ENCODE results near the gene CEMIP. TPM values are rescaled to one million over a fixed set of nuclear protein-coding genes. Genes with fewer than 3 reads are reported as not detected.

The CEMIP gene
- total RNA-seq, 1 experiment from 2014 or later = 0.61 TPM

DNA sequence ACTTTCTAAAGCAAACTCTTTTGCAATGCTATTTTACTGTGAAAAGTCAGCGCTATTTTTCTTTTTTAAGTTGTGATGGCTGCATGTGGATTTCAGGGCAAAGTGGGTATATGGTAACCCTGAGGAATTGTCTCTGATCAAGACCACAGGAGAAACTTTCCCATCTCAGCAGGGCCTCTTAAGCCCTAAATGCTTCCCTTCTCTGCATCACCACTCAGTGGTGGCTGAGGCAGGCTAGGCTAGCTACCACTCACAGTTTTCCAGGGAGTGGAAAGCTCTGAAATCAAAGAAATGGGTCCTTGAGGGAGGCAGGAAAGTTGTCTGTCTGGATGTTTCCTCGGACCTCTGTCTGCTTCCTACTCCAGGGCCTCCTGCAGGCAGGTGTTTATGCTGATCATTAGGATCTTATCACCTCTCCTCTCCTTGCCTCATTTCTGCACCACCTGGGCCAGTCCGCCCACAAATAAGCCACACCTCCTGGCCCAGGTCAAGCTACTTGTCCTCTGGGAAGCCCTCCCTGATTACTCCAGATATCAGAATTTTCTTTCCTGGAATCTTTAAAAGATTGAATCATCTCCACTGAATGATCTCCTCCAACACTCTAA is 37.0 kb downstream of the CEMIP start:
- no TSS peak for BruUV-seq (replicated peaks)
- no peaks in the 10 kb centered on the region for H3F3A ChIP-seq (ENCODE audit: insufficient read depth, low read depth)
- DNase-seq = no peak
- H3K9me3 ChIP-seq (ENCODE audit: insufficient read depth, low read depth) = no peaks in the 10 kb centered on the region
- POLR2A ChIA-PET (ENCODE audit: unreplicated experiment) = no interaction called here
- CTCF ChIA-PET = no interaction called here
- H3K4me2 ChIP-seq = no peak overlapping the region
- intact Hi-C loops (cut with micrococcal nuclease; ENCODE audit: unreplicated experiment) = no loop called here
- no peak for TF ChIP-seq EZH2 (IDR thresholded peaks at IDR 0.05; ENCODE audit: low read depth)
- TF ChIP-seq, protein P1, sequence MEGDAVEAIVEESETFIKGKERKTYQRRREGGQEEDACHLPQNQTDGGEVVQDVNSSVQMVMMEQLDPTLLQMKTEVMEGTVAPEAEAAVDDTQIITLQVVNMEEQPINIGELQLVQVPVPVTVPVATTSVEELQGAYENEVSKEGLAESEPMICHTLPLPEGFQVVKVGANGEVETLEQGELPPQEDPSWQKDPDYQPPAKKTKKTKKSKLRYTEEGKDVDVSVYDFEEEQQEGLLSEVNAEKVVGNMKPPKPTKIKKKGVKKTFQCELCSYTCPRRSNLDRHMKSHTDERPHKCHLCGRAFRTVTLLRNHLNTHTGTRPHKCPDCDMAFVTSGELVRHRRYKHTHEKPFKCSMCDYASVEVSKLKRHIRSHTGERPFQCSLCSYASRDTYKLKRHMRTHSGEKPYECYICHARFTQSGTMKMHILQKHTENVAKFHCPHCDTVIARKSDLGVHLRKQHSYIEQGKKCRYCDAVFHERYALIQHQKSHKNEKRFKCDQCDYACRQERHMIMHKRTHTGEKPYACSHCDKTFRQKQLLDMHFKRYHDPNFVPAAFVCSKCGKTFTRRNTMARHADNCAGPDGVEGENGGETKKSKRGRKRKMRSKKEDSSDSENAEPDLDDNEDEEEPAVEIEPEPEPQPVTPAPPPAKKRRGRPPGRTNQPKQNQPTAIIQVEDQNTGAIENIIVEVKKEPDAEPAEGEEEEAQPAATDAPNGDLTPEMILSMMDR (conservative IDR thresholded peaks at IDR 0.05) = no peak
- no peaks in the 10 kb centered on the region for H3K79me2 ChIP-seq (ENCODE audit: low read depth)
- H3K4me3 ChIP-seq = no peak overlapping the region
- H3K9me2 ChIP-seq (ENCODE audit: insufficient read depth) = no peaks in the 10 kb centered on the region
- no peak overlapping the region for H2AFZ ChIP-seq
- no peaks in the 10 kb centered on the region for H3K36me3 ChIP-seq (ENCODE audit: low read depth)
- no peaks in the 10 kb centered on the region for H3K27me3 ChIP-seq (ENCODE audit: insufficient read depth, low read depth)
- H3K4me1 ChIP-seq (replicated peaks; ENCODE audit: insufficient read depth) = no peaks in the 10 kb centered on the region
- H3K27ac ChIP-seq = no peak overlapping the region
- H4K20me1 ChIP-seq (ENCODE audit: insufficient read depth) = no peaks in the 10 kb centered on the region

DNA sequence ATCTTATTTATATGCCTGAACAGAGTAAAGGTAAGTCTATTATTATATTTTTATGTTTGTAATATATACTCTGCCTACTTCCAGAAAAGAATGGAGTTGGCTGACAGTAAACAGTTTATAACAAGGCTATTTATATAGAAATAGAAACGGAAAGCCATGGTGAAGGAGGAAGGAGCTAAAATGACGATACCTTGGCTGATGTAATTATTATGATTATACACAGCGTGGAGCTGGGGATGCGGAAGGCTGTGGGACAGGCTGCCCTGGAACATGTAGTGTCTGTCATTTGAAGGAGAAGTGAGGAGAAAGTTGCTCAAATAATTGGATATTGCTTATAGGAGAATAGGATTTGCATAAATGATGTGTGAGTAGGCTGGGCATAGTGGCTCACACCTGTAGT is 37.8 kb downstream of the CEMIP start:
- ChIA-PET CTCF (no interaction called here), POLR2A (ENCODE audit: unreplicated experiment) (no interaction called here)
- Histone ChIP-seq H3F3A (ENCODE audit: insufficient read depth, low read depth) (no peaks in the 10 kb centered on the region), H3K27ac (no peak overlapping the region), H3K4me1 (replicated peaks; ENCODE audit: insufficient read depth) (no peaks in the 10 kb centered on the region), H3K4me2 (no peak overlapping the region), H3K27me3 (ENCODE audit: insufficient read depth, low read depth) (no peaks in the 10 kb centered on the region), H3K4me3 (no peak overlapping the region), H3K9me2 (ENCODE audit: insufficient read depth) (no peaks in the 10 kb centered on the region), H3K9me3 (ENCODE audit: insufficient read depth, low read depth) (no peaks in the 10 kb centered on the region), H3K79me2 (ENCODE audit: low read depth) (no peaks in the 10 kb centered on the region), H3K36me3 (ENCODE audit: low read depth) (no peaks in the 10 kb centered on the region), H2AFZ (no peak overlapping the region), H4K20me1 (ENCODE audit: insufficient read depth) (no peaks in the 10 kb centered on the region)
- TF ChIP-seq EZH2 (IDR thresholded peaks at IDR 0.05; ENCODE audit: low read depth) = no peak
- TF ChIP-seq, protein P1 (conservative IDR thresholded peaks at IDR 0.05) = no peak
- intact Hi-C loops (cut with micrococcal nuclease; ENCODE audit: unreplicated experiment) = no loop called here
- BruUV-seq (replicated peaks) = no TSS peak
- no peak for DNase-seq

DNA sequence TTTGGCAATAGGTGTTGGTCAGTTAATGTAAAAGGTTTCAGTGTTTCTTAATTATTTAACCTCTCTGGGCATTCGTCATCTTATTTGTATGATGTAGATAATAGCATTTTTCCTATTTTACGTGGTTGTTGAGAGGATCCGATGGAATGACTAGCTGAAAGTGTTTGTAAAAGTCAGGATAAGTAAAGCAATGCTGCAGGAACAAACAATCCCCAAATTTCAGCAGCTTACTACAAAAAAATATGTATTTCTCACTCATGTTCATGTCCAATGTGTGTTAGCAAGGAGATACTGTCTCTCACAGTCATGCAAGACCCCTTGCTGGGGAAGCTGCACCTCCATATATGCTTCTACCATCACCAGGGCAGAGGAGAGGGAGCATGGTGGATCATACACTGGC is 38.7 kb downstream of the CEMIP start:
- H2AFZ ChIP-seq = no peak overlapping the region
- BruUV-seq (replicated peaks) = no TSS peak
- CTCF ChIA-PET = no interaction called here

More for the DNA sequence above, 38.7 kb downstream of the CEMIP start:
- no peak overlapping the region for H3K4me2 ChIP-seq
- intact Hi-C loops (cut with micrococcal nuclease; ENCODE audit: unreplicated experiment) = no loop called here
- no peak overlapping the region for H3K4me3 ChIP-seq
- no peaks in the 10 kb centered on the region for H3K79me2 ChIP-seq (ENCODE audit: low read depth)
- H3K27ac ChIP-seq = no peak overlapping the region
- POLR2A ChIA-PET (ENCODE audit: unreplicated experiment) = no interaction called here
- H3K9me2 ChIP-seq (ENCODE audit: insufficient read depth) = no peaks in the 10 kb centered on the region
- no peaks in the 10 kb centered on the region for H4K20me1 ChIP-seq (ENCODE audit: insufficient read depth)
- DNase-seq = no peak
- TF ChIP-seq EZH2 (IDR thresholded peaks at IDR 0.05; ENCODE audit: low read depth) = no peak
- TF ChIP-seq, protein P1 (conservative IDR thresholded peaks at IDR 0.05) = no peak
- no peaks in the 10 kb centered on the region for H3K4me1 ChIP-seq (replicated peaks; ENCODE audit: insufficient read depth)
- H3K9me3 ChIP-seq (ENCODE audit: insufficient read depth, low read depth) = no peaks in the 10 kb centered on the region
- H3K36me3 ChIP-seq (ENCODE audit: low read depth) = no peaks in the 10 kb centered on the region
- H3K27me3 ChIP-seq (ENCODE audit: insufficient read depth, low read depth) = no peaks in the 10 kb centered on the region
- H3F3A ChIP-seq (ENCODE audit: insufficient read depth, low read depth) = no peaks in the 10 kb centered on the region
